ENCODE data around the gene TRIM68. TPM values are rescaled to one million over a fixed set of nuclear protein-coding genes. Genes with fewer than 3 reads are reported as not detected.

The TRIM68 gene
- 21.9 and 25.3 TPM in 2 replicates for total RNA-seq

GRCh38 chr11:4607781-4608666 lies at the start of gene TRIM68:
TRIM68 (minus strand) TSS chr11:4608231; CDS start chr11:4605504, 2,727 bp downstream.
- DNase-seq (ENCODE audit: low read depth): peak; percentile 78
- H3K27me3 ChIP-seq (ENCODE audit: control insufficient read depth, insufficient read depth, low read length): no peaks in the 10 kb centered on the region
- peak within 1 kb of the TSS; percentile 70 for H3K4me3 ChIP-seq (ENCODE audit: low read depth, low read length)
- TF ChIP-seq CTCF (IDR thresholded peaks at IDR 0.05; ENCODE audit: insufficient read depth, low read length, poor library complexity, severe bottlenecking): no peak
- no peaks in the 10 kb centered on the region for H3K36me3 ChIP-seq (ENCODE audit: control insufficient read depth, insufficient read depth, low read length)

GRCh38 chr11:4654635-4655369 lies 46.8 kb upstream of the TRIM68 start:
- H3K4me3 ChIP-seq (ENCODE audit: low read depth, low read length): no peak overlapping the region
- H3K27me3 ChIP-seq (ENCODE audit: control insufficient read depth, insufficient read depth, low read length): no peaks in the 10 kb centered on the region
- no peaks in the 10 kb centered on the region for H3K36me3 ChIP-seq (ENCODE audit: control insufficient read depth, insufficient read depth, low read length)
- no peak for DNase-seq (ENCODE audit: low read depth)
- no peak for TF ChIP-seq CTCF (IDR thresholded peaks at IDR 0.05; ENCODE audit: insufficient read depth, low read length, poor library complexity, severe bottlenecking)

DNA sequence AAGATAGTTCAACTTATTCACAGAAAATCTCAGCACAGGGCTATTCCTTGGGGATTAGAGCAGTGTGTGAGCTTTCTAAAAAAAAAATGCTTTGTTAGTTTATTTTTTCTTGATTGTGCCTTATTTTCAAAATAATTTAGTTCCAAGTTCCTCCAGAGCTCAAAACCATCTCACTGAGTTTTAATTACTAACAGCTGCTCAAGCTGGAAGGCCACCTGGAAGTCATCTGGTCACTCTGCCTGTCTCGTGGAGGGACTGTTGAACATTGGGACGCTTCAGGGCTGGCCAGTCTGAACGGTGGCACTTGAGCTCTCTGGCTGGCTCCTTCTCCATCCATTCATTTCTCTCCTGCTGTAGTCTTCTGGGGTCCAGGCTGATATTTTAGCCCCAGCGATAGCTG lies 39.7 kb upstream of the TRIM68 start:
- DNase-seq (ENCODE audit: low read depth): no peak
- no peak overlapping the region for H3K4me3 ChIP-seq (ENCODE audit: low read depth, low read length)
- H3K36me3 ChIP-seq (ENCODE audit: control insufficient read depth, insufficient read depth, low read length): no peaks in the 10 kb centered on the region
- TF ChIP-seq CTCF (IDR thresholded peaks at IDR 0.05; ENCODE audit: insufficient read depth, low read length, poor library complexity, severe bottlenecking): no peak
- no peaks in the 10 kb centered on the region for H3K27me3 ChIP-seq (ENCODE audit: control insufficient read depth, insufficient read depth, low read length)

DNA sequence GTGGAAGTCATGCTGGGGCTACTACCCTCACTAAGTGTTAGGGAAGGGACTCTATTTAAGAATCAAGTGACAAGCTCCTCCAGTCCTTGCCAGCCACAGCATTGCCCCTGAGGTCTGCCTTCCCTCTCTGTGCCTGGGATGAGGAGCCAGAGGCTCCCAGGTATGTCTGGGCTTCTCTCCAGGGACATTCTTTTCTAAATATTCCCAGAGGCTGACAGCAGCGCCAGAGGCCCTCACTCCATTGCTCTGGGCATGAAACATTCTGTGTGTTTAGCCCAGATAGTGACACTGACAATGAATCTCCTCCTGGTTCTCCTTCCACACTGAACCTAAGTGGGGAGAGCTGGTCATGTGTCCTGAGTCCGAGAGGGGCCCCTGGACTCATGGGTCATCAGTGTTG lies 37.9 kb upstream of the TRIM68 start:
- H3K4me3 ChIP-seq (ENCODE audit: low read depth, low read length): no peak overlapping the region
- H3K27me3 ChIP-seq (ENCODE audit: control insufficient read depth, insufficient read depth, low read length): no peaks in the 10 kb centered on the region
- no peak for DNase-seq (ENCODE audit: low read depth)
- no peak for TF ChIP-seq CTCF (IDR thresholded peaks at IDR 0.05; ENCODE audit: insufficient read depth, low read length, poor library complexity, severe bottlenecking)
- no peaks in the 10 kb centered on the region for H3K36me3 ChIP-seq (ENCODE audit: control insufficient read depth, insufficient read depth, low read length)

GRCh38 chr11:4644233-4644632 lies 36.2 kb upstream of the TRIM68 start:
- DNase-seq (ENCODE audit: low read depth): no peak
- TF ChIP-seq CTCF (IDR thresholded peaks at IDR 0.05; ENCODE audit: insufficient read depth, low read length, poor library complexity, severe bottlenecking): no peak
- Histone ChIP-seq H3K36me3 (ENCODE audit: control insufficient read depth, insufficient read depth, low read length) (no peaks in the 10 kb centered on the region), H3K4me3 (ENCODE audit: low read depth, low read length) (no peak overlapping the region), H3K27me3 (ENCODE audit: control insufficient read depth, insufficient read depth, low read length) (no peaks in the 10 kb centered on the region)

Measured in kidney epithelial cell (primary cell).